Measurements from ENCODE around the gene TYW3. TPM values are rescaled to one million over a fixed set of nuclear protein-coding genes. Genes with fewer than 3 reads are reported as not detected.

TYW3 gene
- total RNA-seq, 1 donor from 2014 or later = 4.3 TPM

- no peak for DNase-seq (ENCODE audit: low spot score)
- no peak overlapping the region for H3K27ac Mint-ChIP-seq (ENCODE audit: unreplicated experiment)
- no peaks in the 10 kb centered on the region for H3K4me1 Mint-ChIP-seq (ENCODE audit: low read depth)
- H3K27me3 Mint-ChIP-seq (ENCODE audit: low read depth) = peaks cover 9% of the 10 kb centered on the region
- no peak for TF ChIP-seq CTCF (IDR thresholded peaks at IDR 0.05)
- no peaks in the 10 kb centered on the region for H3K9me3 Mint-ChIP-seq (ENCODE audit: low read depth)
- no peak overlapping the region for H3K4me3 Mint-ChIP-seq (ENCODE audit: unreplicated experiment)
- H3K36me3 Mint-ChIP-seq (ENCODE audit: low read depth) = no peaks in the 10 kb centered on the region
These were observed 58.5 kb downstream of the TYW3 start for GRCh38 chr1:74791491-74791890.

- TF ChIP-seq CTCF (IDR thresholded peaks at IDR 0.05) = no peak
These were observed 66.2 kb downstream of the TYW3 start for GRCh38 chr1:74799119-74799657.

GRCh38 chr1:74811436-74812179 is 78.7 kb downstream of the TYW3 start:
- no peak for DNase-seq (ENCODE audit: low spot score)
- H3K36me3 Mint-ChIP-seq (ENCODE audit: low read depth) = peaks cover 2% of the 10 kb centered on the region
- no peak for TF ChIP-seq CTCF (IDR thresholded peaks at IDR 0.05)
- H3K4me3 Mint-ChIP-seq (ENCODE audit: unreplicated experiment) = no peak overlapping the region
- peaks cover 3% of the 10 kb centered on the region for H3K9me3 Mint-ChIP-seq (ENCODE audit: low read depth)
- H3K27ac Mint-ChIP-seq (ENCODE audit: unreplicated experiment) = no peak overlapping the region
- no peaks in the 10 kb centered on the region for H3K4me1 Mint-ChIP-seq (ENCODE audit: low read depth)
- peaks cover 10% of the 10 kb centered on the region for H3K27me3 Mint-ChIP-seq (ENCODE audit: low read depth)

More at GRCh38 chr1:74799119-74799657, 66.2 kb downstream of the TYW3 start:
- Mint-ChIP-seq H3K4me1 (ENCODE audit: low read depth) (no peaks in the 10 kb centered on the region), H3K4me3 (ENCODE audit: unreplicated experiment) (no peak overlapping the region), H3K27me3 (ENCODE audit: low read depth) (peaks cover 6% of the 10 kb centered on the region), H3K27ac (ENCODE audit: unreplicated experiment) (no peak overlapping the region), H3K9me3 (ENCODE audit: low read depth) (peaks cover 14% of the 10 kb centered on the region), H3K36me3 (ENCODE audit: low read depth) (no peaks in the 10 kb centered on the region)
- DNase-seq (ENCODE audit: low spot score) = no peak

- no peak for TF ChIP-seq CTCF (IDR thresholded peaks at IDR 0.05)
- no peak overlapping the region for H3K27ac Mint-ChIP-seq (ENCODE audit: unreplicated experiment)
- peaks cover 7% of the 10 kb centered on the region for H3K9me3 Mint-ChIP-seq (ENCODE audit: low read depth)
- H3K4me3 Mint-ChIP-seq (ENCODE audit: unreplicated experiment) = no peak overlapping the region
- peaks cover 10% of the 10 kb centered on the region for H3K27me3 Mint-ChIP-seq (ENCODE audit: low read depth)
- peaks cover 2% of the 10 kb centered on the region for H3K36me3 Mint-ChIP-seq (ENCODE audit: low read depth)
- no peak for DNase-seq (ENCODE audit: low spot score)
- no peaks in the 10 kb centered on the region for H3K4me1 Mint-ChIP-seq (ENCODE audit: low read depth)
These were observed 79.2 kb downstream of the TYW3 start for GRCh38 chr1:74812180-74812541.

Other genes with a start within 250 kb of the TYW3 start
- not detected in 3 replicates for gene LRRC53, start 220.5 kb upstream of the TYW3 start, total RNA-seq
- gene ERICH3, start 59.4 kb upstream of the TYW3 start, total RNA-seq = not detected in 3 replicates
- gene CRYZ, start 102 bp upstream of the TYW3 start, total RNA-seq = 4.8 to 8.5 TPM (median 6.7 TPM) in 3 replicates

Measured in chondrocyte (in vitro differentiated cells).